ENCODE results near the gene CAMK2A.

CAMK2A gene

GRCh38 chr5:150213530-150213929, 76.0 kb downstream of the CAMK2A start:
- in situ Hi-C loops (cut with HindIII; ENCODE audit: low sequenced_read_pairs) = no loop called here
- H3K4me3 ChIP-seq (ENCODE audit: low read depth, low read length) = no peak overlapping the region
- TF ChIP-seq, protein P1, sequence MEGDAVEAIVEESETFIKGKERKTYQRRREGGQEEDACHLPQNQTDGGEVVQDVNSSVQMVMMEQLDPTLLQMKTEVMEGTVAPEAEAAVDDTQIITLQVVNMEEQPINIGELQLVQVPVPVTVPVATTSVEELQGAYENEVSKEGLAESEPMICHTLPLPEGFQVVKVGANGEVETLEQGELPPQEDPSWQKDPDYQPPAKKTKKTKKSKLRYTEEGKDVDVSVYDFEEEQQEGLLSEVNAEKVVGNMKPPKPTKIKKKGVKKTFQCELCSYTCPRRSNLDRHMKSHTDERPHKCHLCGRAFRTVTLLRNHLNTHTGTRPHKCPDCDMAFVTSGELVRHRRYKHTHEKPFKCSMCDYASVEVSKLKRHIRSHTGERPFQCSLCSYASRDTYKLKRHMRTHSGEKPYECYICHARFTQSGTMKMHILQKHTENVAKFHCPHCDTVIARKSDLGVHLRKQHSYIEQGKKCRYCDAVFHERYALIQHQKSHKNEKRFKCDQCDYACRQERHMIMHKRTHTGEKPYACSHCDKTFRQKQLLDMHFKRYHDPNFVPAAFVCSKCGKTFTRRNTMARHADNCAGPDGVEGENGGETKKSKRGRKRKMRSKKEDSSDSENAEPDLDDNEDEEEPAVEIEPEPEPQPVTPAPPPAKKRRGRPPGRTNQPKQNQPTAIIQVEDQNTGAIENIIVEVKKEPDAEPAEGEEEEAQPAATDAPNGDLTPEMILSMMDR (IDR thresholded peaks at IDR 0.05; ENCODE audit: low read depth, low read length, missing control alignments) = no peak
- no peak for DNase-seq (ENCODE audit: low read depth)

DNA sequence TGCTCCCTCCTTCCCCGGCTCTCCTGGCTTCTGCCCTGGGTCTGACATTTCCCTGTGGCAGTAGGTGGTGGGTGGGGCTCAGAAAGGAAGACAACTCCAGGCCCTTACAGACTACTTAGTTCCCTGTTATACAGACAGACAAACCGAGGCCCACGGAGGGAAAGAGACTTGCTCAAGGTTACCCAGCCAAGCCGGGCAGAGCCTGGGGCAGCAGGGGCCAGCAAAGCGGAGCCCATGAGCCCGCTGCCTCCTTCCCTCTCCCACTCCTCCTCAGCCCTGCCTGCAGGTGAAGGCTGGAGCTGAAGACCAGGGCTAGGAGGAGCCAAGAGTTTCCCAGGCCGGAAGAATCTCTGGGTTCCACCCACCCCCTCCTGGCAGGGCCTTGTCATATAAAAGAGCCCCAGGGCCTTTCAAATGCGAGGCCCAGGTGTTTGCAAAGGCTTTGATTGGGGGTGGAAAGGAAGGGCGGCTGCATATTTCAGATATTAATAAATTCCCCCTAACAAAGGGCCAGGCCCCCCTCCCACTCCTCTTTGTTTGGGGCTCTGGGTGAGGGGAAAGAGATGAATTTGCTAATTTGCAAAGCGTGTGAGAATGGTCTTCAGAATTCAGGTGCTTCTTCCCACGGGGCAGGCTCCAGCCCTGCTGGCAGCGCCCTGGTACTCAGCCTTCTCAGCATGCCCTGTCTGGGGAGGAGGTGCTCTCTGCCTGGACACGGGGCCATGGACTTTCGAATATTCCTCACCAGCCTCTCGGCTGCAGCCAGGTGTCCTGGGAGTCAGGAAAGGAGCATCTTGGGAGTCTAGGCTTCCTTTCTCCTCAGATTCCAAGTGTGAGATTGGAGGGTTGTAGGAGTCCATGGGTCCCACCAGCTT, 78.2 kb downstream of the CAMK2A start:
- in situ Hi-C loops (cut with HindIII; ENCODE audit: low sequenced_read_pairs) = no loop called here
- TF ChIP-seq, protein P1 (IDR thresholded peaks at IDR 0.05; ENCODE audit: low read depth, low read length, missing control alignments) = no peak
- DNase-seq (ENCODE audit: low read depth) = no peak
- H3K4me3 ChIP-seq (ENCODE audit: low read depth, low read length) = no peak overlapping the region

DNA sequence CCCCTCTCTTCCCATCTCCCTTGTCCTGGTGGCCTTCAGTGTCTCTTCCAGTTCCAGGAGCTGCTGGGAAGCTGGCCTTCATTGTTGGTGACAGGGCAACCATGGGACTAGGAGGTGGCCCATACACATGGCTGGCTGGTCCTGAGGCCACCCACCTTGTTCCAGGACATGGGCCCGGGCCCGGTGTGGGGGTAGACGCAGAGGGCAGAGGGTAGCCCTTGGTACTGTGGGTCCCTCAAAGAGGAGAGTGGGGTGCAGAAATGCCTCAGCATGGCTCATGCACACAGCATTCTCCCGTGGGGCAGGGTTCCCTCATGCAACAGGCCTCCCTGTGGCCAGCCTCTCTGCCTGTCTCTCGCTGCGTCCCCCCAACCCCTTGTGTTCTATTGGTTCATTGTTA, 78.9 kb downstream of the CAMK2A start:
- in situ Hi-C loops (cut with HindIII; ENCODE audit: low sequenced_read_pairs) = no loop called here
- no peak overlapping the region for H3K4me3 ChIP-seq (ENCODE audit: low read depth, low read length)
- no peak for DNase-seq (ENCODE audit: low read depth)
- TF ChIP-seq, protein P1 (IDR thresholded peaks at IDR 0.05; ENCODE audit: low read depth, low read length, missing control alignments) = no peak

- TF ChIP-seq, protein P1 (IDR thresholded peaks at IDR 0.05; ENCODE audit: low read depth, low read length, missing control alignments) = no peak
- no peak overlapping the region for H3K4me3 ChIP-seq (ENCODE audit: low read depth, low read length)
- DNase-seq (ENCODE audit: low read depth) = peak; percentile 34
- in situ Hi-C loops (cut with HindIII; ENCODE audit: low sequenced_read_pairs) = no loop called here
These were observed 80.4 kb downstream of the CAMK2A start for GRCh38 chr5:150209099-150209635.

- H3K4me3 ChIP-seq (ENCODE audit: low read depth, low read length) = no peak overlapping the region
- TF ChIP-seq, protein P1 (IDR thresholded peaks at IDR 0.05; ENCODE audit: low read depth, low read length, missing control alignments) = no peak
- DNase-seq (ENCODE audit: low read depth) = no peak
- in situ Hi-C loops (cut with HindIII; ENCODE audit: low sequenced_read_pairs) = no loop called here
These were observed 81.1 kb downstream of the CAMK2A start for GRCh38 chr5:150208187-150209098.

- DNase-seq (ENCODE audit: low read depth) = no peak
- TF ChIP-seq, protein P1 (IDR thresholded peaks at IDR 0.05; ENCODE audit: low read depth, low read length, missing control alignments) = no peak
- H3K4me3 ChIP-seq (ENCODE audit: low read depth, low read length) = no peak overlapping the region
- in situ Hi-C loops (cut with HindIII; ENCODE audit: low sequenced_read_pairs) = no loop called here
These were observed 82.8 kb downstream of the CAMK2A start for GRCh38 chr5:150206779-150207115.

All from astrocyte of the cerebellum (primary cell).